Ammon's horn (tissue), 1 donor: ENCODE results near the gene LRTM2.

Experiments used
- DNase-seq: peaks from one replicate; pipeline ENCODE4 v3.0.0-alpha.2; 2016; ENCODE audit warnings: low spot score

LRTM2 gene

DNA sequence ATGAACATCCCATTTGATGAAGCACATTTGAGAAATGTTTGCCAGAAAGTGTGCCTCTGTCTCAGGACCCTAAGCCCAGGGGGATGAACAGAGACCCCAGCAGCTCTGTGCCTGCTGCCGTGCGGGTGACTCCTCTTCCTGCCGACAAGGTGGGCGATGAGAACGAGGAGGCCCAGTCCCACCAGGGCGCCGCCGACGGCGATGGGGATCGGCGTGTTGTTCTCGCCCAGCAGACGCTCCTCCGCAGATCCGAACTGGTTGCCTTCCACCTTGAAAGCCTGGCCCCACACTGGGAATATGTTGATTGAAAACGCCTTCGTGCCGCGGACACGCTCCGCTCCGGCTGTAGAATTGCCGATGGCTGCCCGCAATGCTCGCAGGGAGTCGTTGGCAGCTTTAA, 44.1 kb downstream of the LRTM2 start:
- DNase-seq, result no peak

GRCh38 chr12:1864867-1865266, 44.5 kb downstream of the LRTM2 start:
- DNase-seq, result no peak

- DNase-seq, result no peak
Observed at GRCh38 chr12:1865284-1865866, 45.0 kb downstream of the LRTM2 start.

DNA sequence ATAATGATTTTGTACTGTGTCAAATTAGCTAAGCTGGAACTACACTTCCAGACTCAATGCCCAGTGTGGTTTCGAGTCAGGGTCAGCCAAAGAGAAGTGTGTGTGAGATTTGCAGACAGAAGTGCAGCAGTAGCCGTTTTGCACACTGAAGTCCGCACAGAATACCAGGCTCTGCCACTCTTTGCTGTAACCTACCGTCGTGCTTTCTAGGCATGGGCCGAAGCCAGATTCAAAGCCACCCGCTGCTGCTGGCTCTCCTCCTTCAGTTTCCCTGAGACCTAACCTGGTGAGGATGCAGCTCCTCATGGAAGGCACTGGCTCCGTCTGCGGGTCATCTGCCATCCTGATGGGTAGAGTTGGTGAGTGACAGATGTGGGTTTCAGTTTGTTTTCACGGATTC, 48.8 kb downstream of the LRTM2 start:
- DNase-seq, result no peak

DNA sequence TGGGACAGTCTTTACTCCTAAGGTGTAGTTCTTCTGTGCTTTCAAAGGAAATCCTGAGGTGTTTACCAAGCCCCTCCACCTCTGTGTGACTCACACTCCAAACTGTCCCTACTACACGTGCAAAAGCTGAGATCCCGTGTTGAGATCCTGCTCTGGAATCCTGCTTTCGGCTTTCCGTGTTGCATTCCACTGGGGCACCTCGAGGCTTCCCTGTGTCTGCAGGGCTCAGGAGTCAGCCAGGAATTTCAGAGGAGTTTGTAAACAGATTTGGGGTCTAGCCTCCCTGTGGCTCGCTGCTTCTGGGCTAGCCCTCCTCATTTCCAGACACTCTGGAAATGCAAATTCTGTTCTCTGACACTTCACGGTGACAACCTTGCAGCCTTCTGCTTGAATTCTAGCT, 49.7 kb downstream of the LRTM2 start:
- DNase-seq, result no peak

- no peak for DNase-seq
Observed at GRCh38 chr12:1870998-1871917, 50.9 kb downstream of the LRTM2 start.

- DNase-seq, result no peak
Observed at GRCh38 chr12:1872001-1872400, 51.6 kb downstream of the LRTM2 start.

DNA sequence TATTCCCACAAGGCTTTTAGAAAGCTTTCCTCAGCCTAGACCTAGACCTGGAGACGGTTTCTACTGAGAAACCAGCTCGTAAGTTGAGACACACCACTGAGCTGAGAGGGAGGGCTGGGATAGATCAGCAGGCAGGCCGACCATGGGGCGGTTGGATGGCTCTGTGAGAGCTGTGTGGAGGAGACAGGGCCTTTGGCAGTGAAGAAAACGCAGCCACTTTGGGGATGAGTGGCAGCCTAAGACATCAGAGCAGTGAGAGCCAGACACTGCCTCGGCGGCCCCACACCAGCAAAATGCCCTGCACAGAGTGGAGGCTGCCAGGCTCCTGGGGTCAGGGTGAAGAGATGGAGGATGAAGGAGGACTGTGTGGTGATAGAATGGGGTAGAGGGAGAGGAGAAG, 52.1 kb downstream of the LRTM2 start:
- DNase-seq, result no peak

GRCh38 chr12:1873531-1874510, 53.5 kb downstream of the LRTM2 start:
- DNase-seq, result peak; percentile 27

GRCh38 chr12:1875608-1876007, 55.2 kb downstream of the LRTM2 start:
- DNase-seq, result no peak

GRCh38 chr12:1876086-1876485, 55.7 kb downstream of the LRTM2 start:
- DNase-seq, result no peak

- peak; percentile 3 for DNase-seq
Observed at GRCh38 chr12:1877169-1877878, 57.0 kb downstream of the LRTM2 start.

DNA sequence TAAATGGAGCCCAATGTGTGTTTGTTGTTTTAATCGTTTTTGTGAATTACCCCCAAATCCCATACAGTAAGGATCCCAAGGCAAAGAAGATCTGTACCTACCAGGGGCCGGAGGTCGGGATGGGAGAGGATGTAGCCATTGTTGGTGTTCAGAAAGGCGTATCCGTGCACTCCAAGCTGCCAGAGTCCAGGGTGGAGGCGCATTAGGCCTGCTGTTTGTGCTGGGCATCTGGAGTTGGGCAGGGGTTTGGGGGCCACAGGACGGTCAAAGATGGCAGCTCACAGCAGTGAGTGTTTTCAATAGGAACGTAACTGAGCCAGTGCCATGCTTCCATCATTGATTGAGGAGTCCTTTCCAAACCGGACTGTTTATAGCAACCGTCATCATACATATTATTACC, 57.8 kb downstream of the LRTM2 start:
- peak; percentile 1 for DNase-seq

DNA sequence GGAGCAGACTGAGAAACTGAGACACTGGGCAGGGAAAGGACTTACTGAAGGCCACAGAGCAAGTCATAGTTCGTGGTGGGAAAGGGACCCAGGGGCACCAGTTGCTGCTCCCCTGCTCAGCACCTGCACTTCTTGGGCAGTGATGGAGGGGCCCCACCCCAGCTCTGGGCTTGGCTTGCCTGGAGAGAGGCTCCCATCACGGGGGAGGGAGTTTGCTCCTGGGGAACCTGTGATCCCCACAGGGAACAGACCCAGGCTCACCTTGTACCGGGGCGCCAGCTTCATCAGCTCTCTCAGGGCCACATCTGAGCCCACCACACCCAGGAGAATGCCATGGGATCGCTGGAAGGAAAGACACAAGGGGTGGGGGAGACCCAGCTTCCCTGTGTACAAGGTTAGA, 58.3 kb downstream of the LRTM2 start:
- DNase-seq, result no peak

DNA sequence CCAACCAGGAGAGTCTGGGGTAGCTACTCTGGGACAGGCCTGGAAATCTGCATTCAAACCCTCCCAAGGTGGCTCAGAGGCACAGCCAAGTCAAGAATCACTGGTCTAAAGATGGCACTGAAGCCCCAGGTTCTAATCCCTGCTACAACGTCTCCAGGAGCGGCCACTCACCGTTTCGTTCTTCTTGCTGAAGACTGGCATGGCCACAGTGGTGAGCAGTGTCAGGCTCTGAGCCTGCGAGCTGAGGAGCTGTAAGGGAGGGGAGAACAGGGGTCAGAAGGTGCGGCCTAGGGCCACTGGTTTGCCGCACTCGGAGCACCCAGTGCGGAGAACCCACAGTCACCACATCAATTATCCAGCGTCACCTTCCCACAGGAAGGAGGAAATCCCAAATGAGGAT, 59.3 kb downstream of the LRTM2 start:
- DNase-seq, result peak; percentile 0

DNA sequence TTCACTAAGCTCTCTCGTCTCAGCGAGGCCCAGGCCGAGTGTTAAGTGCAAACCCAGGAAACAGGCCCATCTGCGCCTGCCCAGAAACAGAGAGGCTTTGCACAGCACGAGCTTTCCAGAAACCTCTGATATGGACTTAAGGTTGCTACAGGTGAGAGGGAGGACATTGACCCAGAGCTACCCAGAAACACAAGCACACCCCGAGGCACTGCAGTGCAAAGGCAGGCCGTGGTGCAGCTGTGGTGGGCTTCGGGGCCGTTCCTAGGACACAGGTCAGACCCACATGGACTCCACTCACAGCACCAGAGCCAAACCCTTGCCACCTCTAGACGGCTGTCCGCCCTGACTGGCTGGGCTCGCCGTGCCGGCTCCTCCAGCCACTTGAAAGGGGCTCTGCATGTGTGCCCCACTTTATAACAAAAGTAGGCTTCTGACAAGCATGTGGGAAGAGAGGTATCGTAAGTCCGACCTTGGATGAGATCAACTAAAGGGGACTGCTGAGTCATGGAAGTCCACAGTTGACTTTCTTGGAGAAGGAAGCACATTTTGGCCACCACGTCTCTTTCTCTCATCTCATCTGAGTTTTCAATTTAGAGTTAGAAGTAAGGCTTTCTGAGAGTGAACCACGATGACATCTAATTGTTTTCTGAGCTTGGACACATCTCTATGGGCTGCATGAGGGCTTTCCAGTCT, 59.9 kb downstream of the LRTM2 start:
- DNase-seq, result no peak

GRCh38 chr12:1880876-1881275, 60.5 kb downstream of the LRTM2 start:
- no peak for DNase-seq

GRCh38 chr12:1881301-1881700, 60.9 kb downstream of the LRTM2 start:
- DNase-seq, result no peak

- no peak for DNase-seq
Observed at GRCh38 chr12:1881936-1882335, 61.6 kb downstream of the LRTM2 start.

DNA sequence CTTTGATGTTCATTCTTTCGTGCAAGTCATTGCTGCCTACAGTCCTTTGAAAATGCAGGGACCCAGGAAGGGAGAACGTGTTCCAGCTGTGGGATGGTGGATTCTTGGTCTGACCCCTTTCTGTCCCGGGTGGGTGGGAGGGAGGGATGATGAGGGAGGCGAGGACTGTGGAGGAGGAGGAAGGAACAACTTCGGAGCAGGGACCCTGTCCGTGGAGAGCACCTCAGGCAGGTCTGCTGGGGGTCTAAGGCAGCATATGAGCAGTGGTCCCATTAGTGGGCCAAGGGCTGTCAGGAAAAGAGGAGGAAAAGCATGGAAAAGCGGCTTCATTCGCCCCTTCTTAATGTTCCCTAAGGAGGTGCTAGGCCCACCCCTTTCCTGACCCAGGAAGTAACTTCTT, 62.0 kb downstream of the LRTM2 start:
- no peak for DNase-seq

DNA sequence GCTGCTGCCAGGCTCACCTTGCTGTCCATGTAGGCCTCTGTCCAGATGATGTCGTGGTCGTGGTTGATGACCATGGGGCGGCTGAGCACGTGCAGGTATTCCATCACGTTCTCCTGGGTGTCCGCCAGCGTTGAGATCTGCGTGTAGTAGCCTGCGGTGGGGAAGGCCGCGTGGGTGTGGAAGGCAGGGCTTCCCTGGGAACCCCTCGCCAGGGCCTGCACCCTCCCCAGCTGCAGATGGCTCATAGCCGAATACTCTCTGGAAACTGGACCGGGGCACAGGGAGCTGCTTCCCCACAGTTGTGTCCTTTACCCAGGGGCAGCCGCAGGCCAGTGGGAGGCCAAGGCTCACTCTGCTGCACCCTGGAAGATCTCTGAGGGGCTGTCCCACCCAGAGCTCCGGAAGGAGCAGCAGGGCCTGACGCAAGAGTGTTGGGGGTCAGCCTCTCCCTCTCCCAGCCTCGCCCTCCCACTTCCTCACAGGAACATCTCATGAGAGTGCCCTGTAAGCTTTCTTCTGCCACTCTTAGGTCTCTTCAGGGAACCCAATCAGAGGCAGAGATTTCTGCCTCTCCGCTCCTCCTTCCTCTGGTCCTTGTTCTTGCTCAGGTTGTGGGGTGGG, 62.6 kb downstream of the LRTM2 start:
- DNase-seq, result no peak
